HCT116 (cell line): ENCODE measurements around the gene PRDM2. TPM values are rescaled to one million over a fixed set of nuclear protein-coding genes. Genes with fewer than 3 reads are reported as not detected.

Source experiments
- ATAC-seq: fragments of 200-7000 bp; cut with Tn5 transposase; 2 replicates; pipeline ENCODE4 v1.9.1; 2020; ENCODE audit warnings: mild to moderate bottlenecking, moderate library complexity
- BruUV-seq: library from RNA; stranded (reverse); fragments of 400-500 nt; replicated peaks from 2 replicates; lab custom pipeline; 2021; lab: Mats Ljungman, UMichigan
- CTCF ChIA-PET: fragments of 300-600 bp; sonication (Branson Sonifier 250); formaldehyde crosslinking; loops from one replicate; lab custom pipeline; 2021; ENCODE audit warnings: antibody characterized with exemption; lab: Charles Lee
- POLR2A ChIA-PET: fragments of 300-600, 350-600 bp; sonication (Branson Sonifier 250); formaldehyde crosslinking; loops from one replicate; lab custom pipeline; 2021; ENCODE audit warnings: antibody characterized with exemption; lab: Charles Lee
- RAD21 ChIA-PET, 2 experiments: fragments of 300-600 bp; sonication (Branson Sonifier 250); formaldehyde crosslinking; loops; one replicate each; lab custom pipeline; 2023; ENCODE audit warnings: low total read pairs in 2 of 2; ENCODE audit not compliant: uncharacterized antibody in 2 of 2, unreplicated experiment in 2 of 2, low non-redundant PET in 1 of 2; lab: Charles Lee
- DNase-seq: peaks from one replicate; pipeline ENCODE4 v3.0.0-alpha.2; 2010; ENCODE audit warnings: low read depth, low spot score
- H2AFZ ChIP-seq: fragments of 200-600 bp; shearing (Covaris generic), sonication (generic); 2 replicates; pipeline ENCODE4 v1.6.1; 2017; ENCODE audit warnings: low read depth, mixed run types, mixed read lengths, antibody characterized with exemption, low read length; ENCODE audit not compliant: poor library complexity, severe bottlenecking
- H3K27ac ChIP-seq: 2 replicates; pipeline ENCODE4 v1.5.1; 2012; ENCODE audit warnings: low read depth, low read length
- H3K27me3 ChIP-seq: fragments of 200-600 bp; sonication (generic); 2 replicates; pipeline ENCODE4 v1.6.1; 2016; ENCODE audit warnings: mixed run types, low read length, mixed read lengths; ENCODE audit not compliant: insufficient read depth
- H3K36me3 ChIP-seq, 2 experiments: fragments of 200-500 bp in 1 of 2; fragments of 200-600 bp in 1 of 2; sonication (Bioruptor generic) in 1 of 2; sonication (generic) in 1 of 2; 2 replicates each; pipeline versions ENCODE4 v1.5.1 to v1.6.1; 2014 to 2016; ENCODE audit warnings: low read length in 2 of 2, inconsistent platforms in 1 of 2, mixed read lengths in 1 of 2, mixed run types in 1 of 2; ENCODE audit not compliant: insufficient read depth in 2 of 2, control insufficient read depth in 1 of 2
- H3K4me1 ChIP-seq, 2 experiments: fragments of 200-600 bp in 1 of 2; sonication (generic) in 1 of 2; 2 replicates each; pipeline versions ENCODE4 v1.5.1 to v1.6.1; 2012 to 2017; ENCODE audit warnings: low read length in 2 of 2, inconsistent platforms in 1 of 2, mild to moderate bottlenecking in 1 of 2, mixed read lengths in 1 of 2, mixed run types in 1 of 2, moderate library complexity in 1 of 2; ENCODE audit not compliant: insufficient read depth in 2 of 2, control insufficient read depth in 1 of 2
- H3K4me2 ChIP-seq: fragments of 200-600 bp; sonication (generic); 2 replicates; pipeline ENCODE4 v1.6.1; 2017; ENCODE audit warnings: mixed run types, low read length, mixed read lengths
- H3K4me3 ChIP-seq, 2 experiments: fragments of 200-600 bp in 1 of 2; sonication (generic) in 1 of 2; replicated peaks in 1 of 2; 2 replicates each; pipeline ENCODE4 v1.5.1; 2011 to 2016; ENCODE audit warnings: low read length in 2 of 2, control low read depth in 1 of 2, low read depth in 1 of 2, mild to moderate bottlenecking in 1 of 2, mixed read lengths in 1 of 2, mixed run types in 1 of 2
- H3K79me2 ChIP-seq: fragments of 200-600 bp; sonication (generic); 2 replicates; pipeline ENCODE4 v1.6.1; 2017; ENCODE audit warnings: mild to moderate bottlenecking, mixed run types, low read length, moderate library complexity, mixed read lengths; ENCODE audit not compliant: insufficient read depth
- H3K9ac ChIP-seq: fragments of 200-600 bp; sonication (generic); 2 replicates; pipeline ENCODE4 v1.6.1; 2016; ENCODE audit warnings: low read length, mixed read lengths
- H3K9me2 ChIP-seq: fragments of 200-600 bp; sonication (generic), shearing (Covaris generic); 2 replicates; pipeline ENCODE4 v1.6.1; 2017; ENCODE audit warnings: mixed run types, mild to moderate bottlenecking, moderate library complexity; ENCODE audit not compliant: insufficient read depth
- H3K9me3 ChIP-seq, 2 experiments: fragments of 200-500 bp in 1 of 2; fragments of 200-600 bp in 1 of 2; sonication (Bioruptor generic) in 1 of 2; sonication (generic) in 1 of 2; 2 replicates each; pipeline ENCODE4 v1.6.1; 2014 to 2017; ENCODE audit warnings: low read length in 2 of 2, mixed read lengths in 2 of 2, inconsistent platforms in 1 of 2, low read depth in 1 of 2, mild to moderate bottlenecking in 1 of 2, mixed run types in 1 of 2, moderate library complexity in 1 of 2; ENCODE audit not compliant: control insufficient read depth in 1 of 2, insufficient read depth in 1 of 2
- H4K20me1 ChIP-seq: fragments of 200-600 bp; sonication (generic), shearing (Covaris generic); 2 replicates; pipeline ENCODE4 v1.6.1; 2017; ENCODE audit warnings: mixed run types, mild to moderate bottlenecking, moderate library complexity; ENCODE audit not compliant: insufficient read depth
- CEBPB ChIP-seq: IDR thresholded peaks from 2 replicates; pipeline ENCODE4 v1.6.1; 2012; ENCODE audit warnings: low read depth
- EGR1 ChIP-seq: IDR thresholded peaks from 2 replicates; pipeline ENCODE4 v1.6.1; 2012; ENCODE audit warnings: low read depth
- ELF1 ChIP-seq: IDR thresholded peaks from 2 replicates; pipeline ENCODE4 v1.6.1; 2012; ENCODE audit warnings: low read depth, borderline replicate concordance
- EZH2phosphoT487 ChIP-seq: fragments of 200-600 bp; IDR thresholded peaks from 2 replicates; pipeline ENCODE4 v1.6.1; 2018; ENCODE audit warnings: antibody characterized with exemption, borderline replicate concordance
- FOSL1 ChIP-seq: IDR thresholded peaks from 2 replicates; pipeline ENCODE4 v1.6.1; 2012; ENCODE audit warnings: low read depth
- JUND ChIP-seq: IDR thresholded peaks from 2 replicates; pipeline ENCODE4 v1.6.1; 2012
- POLR2A ChIP-seq: IDR thresholded peaks from 2 replicates; pipeline ENCODE4 v1.7.0; 2011; ENCODE audit warnings: borderline replicate concordance; ENCODE audit not compliant: insufficient read depth, insufficient read length; ENCODE audit errors: extremely low read depth
- SIN3A ChIP-seq: IDR thresholded peaks from 2 replicates; pipeline ENCODE4 v1.6.1; 2012; ENCODE audit warnings: low read depth
- SP1 ChIP-seq: IDR thresholded peaks from 2 replicates; pipeline ENCODE4 v1.6.1; 2012; ENCODE audit warnings: low read depth
- SRF ChIP-seq: IDR thresholded peaks from 2 replicates; pipeline ENCODE4 v1.6.1; 2012; ENCODE audit warnings: low read depth
- TCF7L2 ChIP-seq: IDR thresholded peaks from 2 replicates; pipeline ENCODE4 v1.7.0; 2011; ENCODE audit warnings: borderline replicate concordance, inconsistent platforms; ENCODE audit not compliant: insufficient read depth, insufficient read length; ENCODE audit errors: extremely low read depth
- ZNF274 ChIP-seq: fragments of 200-500 bp; sonication (Bioruptor generic); IDR thresholded peaks from 2 replicates; pipeline ENCODE4 v1.6.1; 2014; ENCODE audit warnings: mild to moderate bottlenecking, low read depth, low read length, inconsistent platforms
- intact Hi-C: fragments of 100-400 bp; cut with micrococcal nuclease; formaldehyde crosslinking; loops from 2 replicates; pipeline ENCODE4 v1.10.0; 2022
- total RNA-seq: library from RNA; stranded (reverse); gene quantifications from one replicate; pipeline ENCODE4 v1.2.1, GENCODE V29; 2021; ENCODE audit not compliant: unreplicated experiment
- TF ChIP-seq, protein P1 (sequence below), 3 experiments: fragments of 200-600 bp in 1 of 3; sonication (generic) in 1 of 3; IDR thresholded peaks in 2 of 3; conservative IDR thresholded peaks in 1 of 3; 2 replicates each; pipeline ENCODE4 v1.5.1; 2012 to 2017; ENCODE audit warnings: low read depth in 2 of 3, low read length in 2 of 3, antibody characterized with exemption in 1 of 3, borderline replicate concordance in 1 of 3, control low read depth in 1 of 3, mild to moderate bottlenecking in 1 of 3, mixed read lengths in 1 of 3, mixed run types in 1 of 3, moderate library complexity in 1 of 3; ENCODE audit not compliant: insufficient read depth in 1 of 3
- TF ChIP-seq, protein P2 (sequence below): IDR thresholded peaks from 2 replicates; pipeline ENCODE4 v1.6.1; 2012
- TF ChIP-seq, protein P3 (sequence below): IDR thresholded peaks from 2 replicates; pipeline ENCODE4 v1.6.1; 2012

PRDM2 gene
- total RNA-seq, 1 experiment from 2014 or later, result 17.3 TPM

DNA sequence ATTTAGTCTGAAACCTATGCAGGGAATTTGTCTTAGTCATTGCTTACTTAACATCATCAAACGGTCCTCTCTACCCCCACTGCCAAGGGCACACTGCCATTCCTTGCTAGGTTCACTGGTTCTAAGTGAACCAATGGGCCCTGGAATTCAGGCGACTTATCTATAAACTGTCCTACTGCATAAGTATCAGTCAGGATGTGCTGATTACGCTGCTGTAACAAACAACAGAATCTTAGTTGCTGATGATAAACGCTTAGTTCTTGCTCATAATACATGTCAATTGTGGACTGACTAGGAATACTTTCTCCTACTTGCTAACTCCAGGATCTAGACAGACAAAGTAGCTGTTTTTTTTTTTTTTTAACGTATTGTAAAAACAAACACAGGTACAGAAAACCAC is 136.1 kb downstream of the PRDM2 start:
- H3K27me3 ChIP-seq, result no peaks in the 10 kb centered on the region
- BruUV-seq, result no TSS peak
- ATAC-seq (no peak), DNase-seq (no peak)
- no peak overlapping the region for H3K4me3 ChIP-seq
- H3K27ac ChIP-seq, result no peak overlapping the region
- no peak overlapping the region for H2AFZ ChIP-seq
- intact Hi-C loops, result no loop called here
- CTCF ChIA-PET, result no interaction called here
- H3K9ac ChIP-seq, result no peak overlapping the region
- H4K20me1 ChIP-seq, result no peaks in the 10 kb centered on the region
- no peaks in the 10 kb centered on the region for H3K36me3 ChIP-seq
- RAD21 ChIA-PET, result no interaction called here
- no peaks in the 10 kb centered on the region for H3K4me1 ChIP-seq
- TF ChIP-seq POLR2A (no peak), ELF1 (no peak), EZH2phosphoT487 (no peak), JUND (no peak), SIN3A (no peak), EGR1 (no peak)
- TF ChIP-seq, protein P1, sequence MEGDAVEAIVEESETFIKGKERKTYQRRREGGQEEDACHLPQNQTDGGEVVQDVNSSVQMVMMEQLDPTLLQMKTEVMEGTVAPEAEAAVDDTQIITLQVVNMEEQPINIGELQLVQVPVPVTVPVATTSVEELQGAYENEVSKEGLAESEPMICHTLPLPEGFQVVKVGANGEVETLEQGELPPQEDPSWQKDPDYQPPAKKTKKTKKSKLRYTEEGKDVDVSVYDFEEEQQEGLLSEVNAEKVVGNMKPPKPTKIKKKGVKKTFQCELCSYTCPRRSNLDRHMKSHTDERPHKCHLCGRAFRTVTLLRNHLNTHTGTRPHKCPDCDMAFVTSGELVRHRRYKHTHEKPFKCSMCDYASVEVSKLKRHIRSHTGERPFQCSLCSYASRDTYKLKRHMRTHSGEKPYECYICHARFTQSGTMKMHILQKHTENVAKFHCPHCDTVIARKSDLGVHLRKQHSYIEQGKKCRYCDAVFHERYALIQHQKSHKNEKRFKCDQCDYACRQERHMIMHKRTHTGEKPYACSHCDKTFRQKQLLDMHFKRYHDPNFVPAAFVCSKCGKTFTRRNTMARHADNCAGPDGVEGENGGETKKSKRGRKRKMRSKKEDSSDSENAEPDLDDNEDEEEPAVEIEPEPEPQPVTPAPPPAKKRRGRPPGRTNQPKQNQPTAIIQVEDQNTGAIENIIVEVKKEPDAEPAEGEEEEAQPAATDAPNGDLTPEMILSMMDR (IDR thresholded peaks at IDR 0.05 in 2 of 3, conservative IDR thresholded peaks at IDR 0.05 in 1 of 3; ENCODE audit: borderline replicate concordance in 1 of 3, insufficient read depth in 1 of 3, low read depth in 2 of 3, low read length in 2 of 3), result no peak
- H3K79me2 ChIP-seq, result no peaks in the 10 kb centered on the region
- H3K9me3 ChIP-seq, result no peaks in the 10 kb centered on the region
- no peaks in the 10 kb centered on the region for H3K9me2 ChIP-seq
- POLR2A ChIA-PET, result no interaction called here
- H3K4me2 ChIP-seq, result no peak overlapping the region

DNA sequence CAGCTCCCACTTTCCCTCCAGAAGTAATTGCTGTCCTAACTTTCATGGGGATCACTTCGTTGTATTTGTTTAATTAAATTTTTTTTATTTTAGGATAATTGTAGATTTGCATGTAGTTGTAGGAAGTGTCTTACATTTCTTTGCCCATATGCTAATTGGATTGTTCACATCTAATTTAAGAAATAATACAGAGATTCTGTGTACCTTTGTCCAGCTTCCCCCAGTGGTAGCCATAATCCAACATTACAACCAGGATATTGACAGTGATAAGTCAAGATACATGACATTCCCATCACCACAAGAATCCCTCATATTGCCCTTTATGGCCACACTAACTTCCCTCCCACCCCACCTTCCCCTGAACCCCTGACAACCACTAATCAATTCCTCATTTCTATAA is 136.6 kb downstream of the PRDM2 start:
- ATAC-seq (no peak), DNase-seq (no peak)
- intact Hi-C loops, result no loop called here
- Histone ChIP-seq H3K9ac (no peak overlapping the region), H3K27me3 (no peaks in the 10 kb centered on the region), H3K9me2 (no peaks in the 10 kb centered on the region), H4K20me1 (no peaks in the 10 kb centered on the region), H3K9me3 (no peaks in the 10 kb centered on the region), H3K79me2 (no peaks in the 10 kb centered on the region), H3K4me1 (no peaks in the 10 kb centered on the region), H2AFZ (no peak overlapping the region), H3K36me3 (no peaks in the 10 kb centered on the region), H3K4me2 (no peak overlapping the region), H3K27ac (no peak overlapping the region), H3K4me3 (no peak overlapping the region)
- ChIA-PET RAD21 (no interaction called here), CTCF (no interaction called here), POLR2A (no interaction called here)
- no peak for TF ChIP-seq FOSL1
- TF ChIP-seq ELF1, result no peak
- no peak for TF ChIP-seq JUND
- TF ChIP-seq SP1, result no peak
- TF ChIP-seq, protein P2, sequence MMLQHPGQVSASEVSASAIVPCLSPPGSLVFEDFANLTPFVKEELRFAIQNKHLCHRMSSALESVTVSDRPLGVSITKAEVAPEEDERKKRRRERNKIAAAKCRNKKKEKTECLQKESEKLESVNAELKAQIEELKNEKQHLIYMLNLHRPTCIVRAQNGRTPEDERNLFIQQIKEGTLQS, result no peak
- TF ChIP-seq POLR2A, result no peak
- no peak for TF ChIP-seq SRF
- TF ChIP-seq CEBPB, result no peak
- TF ChIP-seq, protein P3, sequence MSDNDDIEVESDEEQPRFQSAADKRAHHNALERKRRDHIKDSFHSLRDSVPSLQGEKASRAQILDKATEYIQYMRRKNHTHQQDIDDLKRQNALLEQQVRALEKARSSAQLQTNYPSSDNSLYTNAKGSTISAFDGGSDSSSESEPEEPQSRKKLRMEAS, result no peak
- no peak for TF ChIP-seq EGR1
- no peak for TF ChIP-seq TCF7L2
- TF ChIP-seq SIN3A, result no peak
- TF ChIP-seq ZNF274, result no peak
- BruUV-seq, result no TSS peak
